Measurements from ENCODE around the gene FXYD4.
"Not testable (repeated sequence)": the region's sequence is repeated elsewhere in the genome, so short reads cannot be mapped to it uniquely, and the experiment has no call there.

The FXYD4 gene

GRCh38 chr10:43371418-43371817, at the start of gene FXYD4:
Gene FXYD4, plus strand, starts transcription at chr10:43371636. Its CDS starts 2,111 bp downstream, at chr10:43373747.
- DNase-seq, result no peak

- DNase-seq, result no peak
Measured at GRCh38 chr10:43322331-43322730, 49.1 kb upstream of the FXYD4 start.

- no peak for DNase-seq
Measured at GRCh38 chr10:43322769-43323168, 48.7 kb upstream of the FXYD4 start.

- DNase-seq, result no peak
Measured at GRCh38 chr10:43323245-43323644, 48.2 kb upstream of the FXYD4 start.

GRCh38 chr10:43324876-43325275, 46.6 kb upstream of the FXYD4 start:
- no peak for DNase-seq

GRCh38 chr10:43327171-43327570, 44.3 kb upstream of the FXYD4 start:
- DNase-seq, result no peak

- no peak for DNase-seq
Measured at GRCh38 chr10:43327986-43328385, 43.5 kb upstream of the FXYD4 start.

GRCh38 chr10:43328810-43329209, 42.6 kb upstream of the FXYD4 start:
- not testable (repeated sequence) for DNase-seq

- DNase-seq, result not testable (repeated sequence)
Measured at GRCh38 chr10:43329246-43329885, 42.1 kb upstream of the FXYD4 start.

GRCh38 chr10:43330049-43330823, 41.2 kb upstream of the FXYD4 start:
- not testable (repeated sequence) for DNase-seq

- DNase-seq, result not testable (repeated sequence)
Measured at GRCh38 chr10:43330824-43331127, 40.7 kb upstream of the FXYD4 start.

GRCh38 chr10:43333653-43334052, 37.8 kb upstream of the FXYD4 start:
- no peak for DNase-seq

GRCh38 chr10:43336061-43336460, 35.4 kb upstream of the FXYD4 start:
- no peak for DNase-seq

GRCh38 chr10:43336641-43337318, 34.7 kb upstream of the FXYD4 start:
- no peak for DNase-seq

- DNase-seq, result not testable (repeated sequence)
Measured at GRCh38 chr10:43337536-43337935, 33.9 kb upstream of the FXYD4 start.

GRCh38 chr10:43338117-43338516, 33.3 kb upstream of the FXYD4 start:
- DNase-seq, result no peak

GRCh38 chr10:43339136-43339535, 32.3 kb upstream of the FXYD4 start:
- no peak for DNase-seq

- no peak for DNase-seq
Measured at GRCh38 chr10:43340101-43340500, 31.3 kb upstream of the FXYD4 start.

GRCh38 chr10:43340619-43341018, 30.8 kb upstream of the FXYD4 start:
- DNase-seq, result no peak

- no peak for DNase-seq
Measured at GRCh38 chr10:43341450-43341849, 30.0 kb upstream of the FXYD4 start.

GRCh38 chr10:43342279-43343125, 28.9 kb upstream of the FXYD4 start:
- no peak for DNase-seq

GRCh38 chr10:43343126-43343525, 28.3 kb upstream of the FXYD4 start:
- no peak for DNase-seq

GRCh38 chr10:43344051-43344450, 27.4 kb upstream of the FXYD4 start:
- DNase-seq, result no peak
